Transverse colon (tissue), 4 donors: ENCODE measurements around the gene GOSR1.

ENCODE experiments used
- CTCF ChIP-seq, 5 experiments: fragments of 200-600 bp in 3 of 5; fragments of 450-650 bp in 2 of 5; sonication (generic) in 3 of 5; IDR thresholded peaks; 1 replicate in 2 of 5; 2 replicates in 3 of 5; pipeline ENCODE4 v1.5.1; 2016 to 2017; ENCODE audit warnings: antibody characterized with exemption in 5 of 5, inconsistent platforms in 3 of 5, mild to moderate bottlenecking in 2 of 5, moderate library complexity in 1 of 5
- POLR2A ChIP-seq: fragments of 450-650 bp; IDR thresholded peaks from one replicate; pipeline ENCODE4 v1.6.1; 2016; ENCODE audit warnings: antibody characterized with exemption, mild to moderate bottlenecking, moderate library complexity
- POLR2AphosphoS5 ChIP-seq, 3 donors: sonication (generic); formaldehyde crosslinking; IDR thresholded peaks; one replicate each; pipeline ENCODE4 v1.6.1; 2016; ENCODE audit warnings: antibody characterized with exemption in 3 of 3

DNA sequence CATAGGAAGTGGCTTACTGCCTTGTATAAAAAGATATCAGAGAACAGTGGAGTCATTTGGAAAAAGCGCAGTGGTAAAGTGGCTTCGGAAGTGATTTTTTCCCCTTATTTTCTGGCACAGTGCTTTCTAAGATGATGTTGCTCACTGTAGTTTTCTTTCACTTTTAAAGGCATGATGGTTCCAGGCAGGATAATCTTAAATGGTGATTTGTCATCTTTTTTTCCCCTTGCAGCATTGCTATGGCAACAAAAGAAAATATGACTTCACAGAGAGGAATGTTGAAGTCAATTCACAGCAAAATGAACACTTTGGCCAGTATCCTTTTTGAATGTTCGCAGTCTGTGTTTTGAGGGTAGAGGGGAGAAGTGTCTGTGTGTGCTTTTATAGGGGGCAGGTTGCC, 42.5 kb downstream of the GOSR1 start:
- TF ChIP-seq CTCF (IDR thresholded peaks at IDR 0.05) (no peak), POLR2A (no peak), POLR2AphosphoS5 (IDR thresholded peaks at IDR 0.05) (no peak)
